Spleen (tissue), 11 donors: ENCODE data around the gene CABLES2. TPM values are rescaled to one million over a fixed set of nuclear protein-coding genes. Genes with fewer than 3 reads are reported as not detected.

Experiments used
- DNase-seq: peaks from one replicate; pipeline ENCODE4 v3.0.0-alpha.2; 2020
- H3K27ac ChIP-seq, 8 donors: fragments of 200-600 bp; sonication (generic) in 7 of 8; 1 replicate in 4 of 8; 2 replicates in 4 of 8; pipeline versions ENCODE4 v1.5.0 to v1.8.0; 2016 to 2021; ENCODE audit warnings: inconsistent platforms in 4 of 8, mild to moderate bottlenecking in 4 of 8, moderate library complexity in 1 of 8
- H3K27me3 ChIP-seq, 7 donors: fragments of 200-600 bp; sonication (generic) in 6 of 7; replicated peaks in 1 of 7; 1 replicate in 4 of 7; 2 replicates in 3 of 7; pipeline versions ENCODE4 v1.5.0 to v1.8.0; 2016 to 2021; ENCODE audit warnings: inconsistent platforms in 3 of 7, mild to moderate bottlenecking in 1 of 7
- H3K36me3 ChIP-seq, 6 donors: fragments of 200-600 bp; sonication (generic) in 5 of 6; 1 replicate in 4 of 6; 2 replicates in 2 of 6; pipeline versions ENCODE4 v1.5.0 to v1.8.0; 2016 to 2021; ENCODE audit warnings: inconsistent platforms in 2 of 6
- H3K4me1 ChIP-seq, 6 donors: fragments of 200-600 bp; sonication (generic) in 5 of 6; 1 replicate in 3 of 6; 2 replicates in 3 of 6; pipeline versions ENCODE4 v1.5.0 to v1.8.0; 2016 to 2021; ENCODE audit warnings: inconsistent platforms in 3 of 6
- H3K4me3 ChIP-seq, 8 donors: fragments of 200-600 bp; sonication (generic) in 7 of 8; 1 replicate in 4 of 8; 2 replicates in 4 of 8; pipeline versions ENCODE4 v1.5.0 to v1.8.0; 2016 to 2021; ENCODE audit warnings: inconsistent platforms in 4 of 8, mild to moderate bottlenecking in 4 of 8, moderate library complexity in 2 of 8
- H3K9me3 ChIP-seq, 8 donors: fragments of 200-600 bp; sonication (generic) in 7 of 8; 1 replicate in 4 of 8; 2 replicates in 4 of 8; pipeline versions ENCODE4 v1.5.0 to v1.8.0; 2016 to 2021; ENCODE audit warnings: inconsistent platforms in 4 of 8
- POLR2A ChIP-seq, 3 donors: fragments of 450-650 bp; IDR thresholded peaks; one replicate each; pipeline ENCODE4 v1.5.1; 2017; ENCODE audit warnings: antibody characterized with exemption in 3 of 3, mild to moderate bottlenecking in 1 of 3
- POLR2AphosphoS5 ChIP-seq, 3 donors: sonication (generic); formaldehyde crosslinking; IDR thresholded peaks; one replicate each; pipeline ENCODE4 v1.5.1; 2017; ENCODE audit warnings: antibody characterized with exemption in 3 of 3
- WGBS, 5 donors: extraction: QIAGEN DNeasy Blood & Tissue Kit in 3 of 5; methylation state at CpG; one replicate each; pipeline versions ENCODE4 v1.1.5 to v1.1.7; 2013 to 2018; 5-methylcytosine and 5-hydroxymethylcytosine counted together
- intact Hi-C: fragments of 100-400 bp; cut with DNase I; formaldehyde crosslinking; loops from one replicate; pipeline ENCODE4 v1.15.0; 2023; ENCODE audit warnings: low total_unique reads
- polyA plus RNA-seq, 3 donors: library from polyadenylated mRNA; stranded (reverse); fragments of 200-250 nt; gene quantifications; one replicate each; pipeline ENCODE4 v1.2.1, GENCODE V29; 2013
- total RNA-seq, 7 donors: library from RNA; depleted of rRNA in 3 of 7; stranded (reverse); fragments of >200 nt in 3 of 7; fragmentation: NEBNext Ultra II Directional in 4 of 7; extraction: Animal tissue kit (Norgen Biotek cat#: 25700) in 4 of 7; gene quantifications; one replicate each; pipeline versions ENCODE4 v1.1.0 to v1.2.1, GENCODE V29; 2016 to 2021
- TF ChIP-seq, protein P1 (sequence below), 11 experiments: fragments of 200-600 bp in 7 of 11; fragments of 450-650 bp in 4 of 11; sonication (generic) in 4 of 11; IDR thresholded peaks in 8 of 11; conservative IDR thresholded peaks in 3 of 11; 1 replicate in 7 of 11; 2 replicates in 4 of 11; pipeline versions ENCODE4 v1.4.0 to v1.8.0; 2016 to 2021; ENCODE audit warnings: antibody characterized with exemption in 11 of 11, inconsistent platforms in 4 of 11, mild to moderate bottlenecking in 1 of 11
- donor health status: healthy with polysubstance abuse.
- donor health status: DM: no; HTN: no; CAD: no; lungs with moderate emphysema.
- donor health status: DM: no; HTN: no; CAD: no.
- donor health status: Bipolar disorder and iron deficiency.
- donor health status: healthy.
- donor health status: DM: no; HTN: no; CAD: no.
- donor health status: DM: yes; HTN: yes; CAD: no.

The CABLES2 gene
- total and polyA plus RNA-seq, 10 donors, result 2.0 to 5.9 (median 4.0) TPM

- WGBS, 5 donors, result 92 to 96% (median 95%) methylated on average over 16 to 23 of the region's 23 CpGs
- Histone ChIP-seq H3K9me3 (no peaks in the 10 kb centered on the region), H3K36me3 (peaks cover 0 to 36% (median 0%) of the 10 kb centered on the region in 6 donors), H3K4me3 (no peak overlapping the region), H3K27me3 (no peaks in the 10 kb centered on the region), H3K27ac (no peak overlapping the region), H3K4me1 (peaks cover 15 to 43% (median 28%) of the 10 kb centered on the region in 6 donors)
- DNase-seq, result no peak
- intact Hi-C loops, result no loop called here
- TF ChIP-seq POLR2A (IDR thresholded peaks at IDR 0.05), result no peak
- TF ChIP-seq, protein P1, sequence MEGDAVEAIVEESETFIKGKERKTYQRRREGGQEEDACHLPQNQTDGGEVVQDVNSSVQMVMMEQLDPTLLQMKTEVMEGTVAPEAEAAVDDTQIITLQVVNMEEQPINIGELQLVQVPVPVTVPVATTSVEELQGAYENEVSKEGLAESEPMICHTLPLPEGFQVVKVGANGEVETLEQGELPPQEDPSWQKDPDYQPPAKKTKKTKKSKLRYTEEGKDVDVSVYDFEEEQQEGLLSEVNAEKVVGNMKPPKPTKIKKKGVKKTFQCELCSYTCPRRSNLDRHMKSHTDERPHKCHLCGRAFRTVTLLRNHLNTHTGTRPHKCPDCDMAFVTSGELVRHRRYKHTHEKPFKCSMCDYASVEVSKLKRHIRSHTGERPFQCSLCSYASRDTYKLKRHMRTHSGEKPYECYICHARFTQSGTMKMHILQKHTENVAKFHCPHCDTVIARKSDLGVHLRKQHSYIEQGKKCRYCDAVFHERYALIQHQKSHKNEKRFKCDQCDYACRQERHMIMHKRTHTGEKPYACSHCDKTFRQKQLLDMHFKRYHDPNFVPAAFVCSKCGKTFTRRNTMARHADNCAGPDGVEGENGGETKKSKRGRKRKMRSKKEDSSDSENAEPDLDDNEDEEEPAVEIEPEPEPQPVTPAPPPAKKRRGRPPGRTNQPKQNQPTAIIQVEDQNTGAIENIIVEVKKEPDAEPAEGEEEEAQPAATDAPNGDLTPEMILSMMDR (IDR thresholded peaks at IDR 0.05 in 8 of 11, conservative IDR thresholded peaks at IDR 0.05 in 3 of 11), result no peak
- no peak for TF ChIP-seq POLR2AphosphoS5 (IDR thresholded peaks at IDR 0.05)
These were observed 4.5 kb downstream of the CABLES2 start for GRCh38 chr20:62402456-62403150.

- no peak for DNase-seq
- 74 to 91% (median 84%) methylated on average over 14 to 21 of the region's 21 CpGs for WGBS, 5 donors
- intact Hi-C loops, result no loop called here
These were observed 5.7 kb downstream of the CABLES2 start for GRCh38 chr20:62401331-62401779.

DNA sequence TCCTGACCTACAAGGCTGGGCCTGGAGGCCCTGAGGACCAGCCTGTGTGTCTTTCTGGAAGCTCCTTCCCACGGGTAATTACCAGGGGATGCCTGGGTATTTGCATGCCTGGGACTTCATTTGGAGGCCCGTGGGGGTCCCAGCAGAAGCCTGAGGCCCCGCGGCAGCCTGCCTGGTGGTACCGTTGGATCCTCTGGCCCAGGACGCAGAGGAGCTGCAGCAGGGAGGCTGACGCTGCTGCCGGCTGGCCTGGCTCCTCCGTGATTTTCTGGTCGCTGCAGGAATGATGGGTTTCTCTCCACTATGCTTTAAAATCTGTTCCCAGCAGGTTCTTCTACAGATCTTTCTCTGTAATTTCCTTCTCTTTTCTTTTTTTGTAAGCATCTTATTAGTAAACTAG is 6.5 kb downstream of the CABLES2 start:
- Histone ChIP-seq H3K27me3 (no peaks in the 10 kb centered on the region), H3K4me3 (no peak overlapping the region), H3K9me3 (no peaks in the 10 kb centered on the region), H3K27ac (no peak overlapping the region), H3K4me1 (peaks cover 2 to 26% (median 12%) of the 10 kb centered on the region in 6 donors), H3K36me3 (peaks cover 0 to 48% (median 0%) of the 10 kb centered on the region in 6 donors)
- intact Hi-C loops, result no loop called here
- WGBS, 5 donors, result 81 to 93% (median 90%) methylated on average over 10 of the region's 10 CpGs
- DNase-seq, result no peak
- TF ChIP-seq POLR2AphosphoS5 (IDR thresholded peaks at IDR 0.05) (no peak), POLR2A (IDR thresholded peaks at IDR 0.05) (no peak)
- TF ChIP-seq, protein P1 (IDR thresholded peaks at IDR 0.05 in 8 of 11, conservative IDR thresholded peaks at IDR 0.05 in 3 of 11), result no peak

More at GRCh38 chr20:62401331-62401779, 5.7 kb downstream of the CABLES2 start:
- Histone ChIP-seq H3K27me3 (no peaks in the 10 kb centered on the region), H3K27ac (no peak overlapping the region), H3K9me3 (no peaks in the 10 kb centered on the region), H3K36me3 (peaks cover 0 to 40% (median 0%) of the 10 kb centered on the region in 6 donors), H3K4me1 (peaks cover 10 to 34% (median 20%) of the 10 kb centered on the region in 6 donors), H3K4me3 (no peak overlapping the region)
- TF ChIP-seq, protein P1 (IDR thresholded peaks at IDR 0.05 in 8 of 11, conservative IDR thresholded peaks at IDR 0.05 in 3 of 11), result no peak
- TF ChIP-seq POLR2AphosphoS5 (IDR thresholded peaks at IDR 0.05), result no peak
- no peak for TF ChIP-seq POLR2A (IDR thresholded peaks at IDR 0.05)

DNA sequence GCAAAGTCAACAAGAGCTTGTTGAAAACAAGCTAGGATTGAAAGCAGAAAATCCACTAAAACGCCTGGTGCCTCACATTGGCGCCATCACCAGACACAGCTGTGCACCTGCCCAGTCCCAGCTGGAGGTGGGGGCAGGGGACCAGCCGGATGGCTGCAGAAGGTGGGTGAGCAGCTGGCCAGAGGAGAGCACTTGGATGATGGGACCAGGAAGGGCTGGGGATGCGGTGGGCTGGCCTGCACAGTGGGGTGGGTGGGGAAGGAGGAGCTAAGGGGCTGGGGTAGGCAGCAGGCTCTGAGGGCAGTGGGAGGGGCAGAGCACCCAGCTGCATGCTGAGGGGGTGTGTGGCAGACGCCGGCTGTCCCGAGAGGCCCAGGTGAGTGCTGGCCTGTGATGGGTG is 7.1 kb downstream of the CABLES2 start:
- Histone ChIP-seq H3K4me3 (no peak overlapping the region), H3K27me3 (no peaks in the 10 kb centered on the region), H3K4me1 (peaks cover 0 to 21% (median 6%) of the 10 kb centered on the region in 6 donors), H3K9me3 (no peaks in the 10 kb centered on the region), H3K27ac (no peak overlapping the region), H3K36me3 (peaks cover 0 to 53% (median 0%) of the 10 kb centered on the region in 6 donors)
- intact Hi-C loops, result no loop called here
- 81 to 90% (median 83%) methylated on average over 7 of the region's 7 CpGs for WGBS, 5 donors
- TF ChIP-seq POLR2AphosphoS5 (IDR thresholded peaks at IDR 0.05), result no peak
- TF ChIP-seq POLR2A (IDR thresholded peaks at IDR 0.05), result no peak
- TF ChIP-seq, protein P1 (IDR thresholded peaks at IDR 0.05 in 8 of 11, conservative IDR thresholded peaks at IDR 0.05 in 3 of 11), result no peak
- no peak for DNase-seq
